Fibroblast of upper back skin (primary cell): ENCODE results near the gene IL33.

ENCODE experiments used
- DNase-seq: peaks from one replicate; pipeline ENCODE4 v3.0.0-alpha.2; 2013

Gene IL33

GRCh38 chr9:6218099-6218502 lies 2.5 kb downstream of the IL33 start:
- DNase-seq, result peak; percentile 37

GRCh38 chr9:6219040-6219439 lies 3.4 kb downstream of the IL33 start:
- DNase-seq, result no peak

GRCh38 chr9:6219981-6220380 lies 4.4 kb downstream of the IL33 start:
- DNase-seq, result no peak

- no peak for DNase-seq
Observed at GRCh38 chr9:6224393-6225154, 9.0 kb downstream of the IL33 start.

GRCh38 chr9:6226696-6227095 lies 11.1 kb downstream of the IL33 start:
- peak; percentile 35 for DNase-seq

GRCh38 chr9:6229186-6229585 lies 13.6 kb downstream of the IL33 start:
- DNase-seq, result no peak

GRCh38 chr9:6229619-6230018 lies 14.0 kb downstream of the IL33 start:
- no peak for DNase-seq

- DNase-seq, result peak; percentile 2
Observed at GRCh38 chr9:6230037-6230780, 14.6 kb downstream of the IL33 start.

- DNase-seq, result no peak
Observed at GRCh38 chr9:6232336-6232945, 16.8 kb downstream of the IL33 start.

- no peak for DNase-seq
Observed at GRCh38 chr9:6234014-6234413, 18.4 kb downstream of the IL33 start.

- DNase-seq, result no peak
Observed at GRCh38 chr9:6237267-6237666, 21.7 kb downstream of the IL33 start.

- DNase-seq, result peak; percentile 42
Observed at GRCh38 chr9:6239048-6239461, 23.4 kb downstream of the IL33 start.

GRCh38 chr9:6239694-6240093 lies 24.1 kb downstream of the IL33 start:
- no peak for DNase-seq

GRCh38 chr9:6243746-6244145 lies 28.1 kb downstream of the IL33 start:
- peak; percentile 32 for DNase-seq

GRCh38 chr9:6247266-6247665 lies 31.7 kb downstream of the IL33 start:
- DNase-seq, result no peak

GRCh38 chr9:6268826-6269397 lies 53.3 kb downstream of the IL33 start:
- no peak for DNase-seq

- DNase-seq, result no peak
Observed at GRCh38 chr9:6270896-6271295, 55.3 kb downstream of the IL33 start.

GRCh38 chr9:6271508-6272228 lies 56.1 kb downstream of the IL33 start:
- no peak for DNase-seq

- peak; percentile 4 for DNase-seq
Observed at GRCh38 chr9:6272229-6272598, 56.6 kb downstream of the IL33 start.

- no peak for DNase-seq
Observed at GRCh38 chr9:6277417-6277816, 61.8 kb downstream of the IL33 start.

- DNase-seq, result no peak
Observed at GRCh38 chr9:6301858-6302257, 86.3 kb downstream of the IL33 start.

- no peak for DNase-seq
Observed at GRCh38 chr9:6302417-6302816, 86.8 kb downstream of the IL33 start.

GRCh38 chr9:6304232-6304631 lies 88.6 kb downstream of the IL33 start:
- DNase-seq, result no peak
